HepG2 (cell line): ENCODE results near the gene TUT4. TPM values are rescaled to one million over a fixed set of nuclear protein-coding genes. Genes with fewer than 3 reads are reported as not detected.
A peak's percentile ranks its signal among the peaks of the same experiment; 100 is the strongest.

Experiments used
- CHCHD3 ChIP-seq: sonication (generic); formaldehyde crosslinking; IDR thresholded peaks from 2 replicates; pipeline ENCODE4 v1.8.0; 2022; ENCODE audit warnings: mild to moderate bottlenecking, missing genetic modification reagents, moderate library complexity
- GABPB1 ChIP-seq: IDR thresholded peaks from 2 replicates; pipeline ENCODE4 v1.6.1; 2016; ENCODE audit warnings: mild to moderate bottlenecking, missing genetic modification reagents, moderate library complexity, missing compliant biosample characterization
- HDAC1 ChIP-seq: sonication (generic); formaldehyde crosslinking; IDR thresholded peaks from 2 replicates; pipeline ENCODE4 v1.5.1; 2020; ENCODE audit warnings: mild to moderate bottlenecking, missing genetic modification reagents
- HMGXB4 ChIP-seq, 2 experiments: sonication (generic) in 1 of 2; formaldehyde crosslinking in 1 of 2; IDR thresholded peaks; 2 replicates each; pipeline versions ENCODE4 v1.4.0 to v1.6.1; 2018 to 2020; ENCODE audit warnings: missing genetic modification reagents in 2 of 2, borderline replicate concordance in 1 of 2, low read depth in 1 of 2, mild to moderate bottlenecking in 1 of 2, missing biosample characterization in 1 of 2
- HOXA7 ChIP-seq: sonication (generic); formaldehyde crosslinking; IDR thresholded peaks from 2 replicates; pipeline ENCODE4 v1.8.1; 2022; ENCODE audit warnings: mild to moderate bottlenecking, missing genetic modification reagents, moderate library complexity
- MED8 ChIP-seq: sonication (generic); formaldehyde crosslinking; IDR thresholded peaks from 2 replicates; pipeline ENCODE4 v1.8.1; 2023; ENCODE audit warnings: mild to moderate bottlenecking, missing genetic modification reagents; ENCODE audit not compliant: insufficient replicate concordance
- NCOA1 ChIP-seq: sonication (generic); formaldehyde crosslinking; IDR thresholded peaks from 2 replicates; pipeline ENCODE4 v1.9.0; 2021; ENCODE audit warnings: missing genetic modification reagents
- NR1H2 ChIP-seq: sonication (generic); formaldehyde crosslinking; IDR thresholded peaks from 2 replicates; pipeline ENCODE4 v1.8.1; 2022; ENCODE audit warnings: low read depth, missing genetic modification reagents, borderline replicate concordance
- PRDM4 ChIP-seq: sonication (generic); formaldehyde crosslinking; IDR thresholded peaks from 2 replicates; pipeline ENCODE4 v1.9.0; 2021; ENCODE audit warnings: missing genetic modification reagents, borderline replicate concordance
- SAFB2 ChIP-seq: sonication (generic); formaldehyde crosslinking; IDR thresholded peaks from 2 replicates; pipeline ENCODE4 v1.5.1; 2020; ENCODE audit warnings: missing genetic modification reagents, low read depth, mild to moderate bottlenecking, borderline replicate concordance
- SIN3B ChIP-seq: fragments of 150-350 bp; IDR thresholded peaks from 2 replicates; pipeline ENCODE4 v1.6.1; 2014; ENCODE audit warnings: low read length
- ZBTB7A ChIP-seq: sonication (generic); formaldehyde crosslinking; IDR thresholded peaks from 2 replicates; pipeline ENCODE4 v1.8.0; 2022; ENCODE audit warnings: mild to moderate bottlenecking, missing genetic modification reagents
- ZFP37 ChIP-seq: sonication (generic); formaldehyde crosslinking; IDR thresholded peaks from 2 replicates; pipeline ENCODE4 v1.4.0; 2020; ENCODE audit warnings: missing genetic modification reagents, borderline replicate concordance
- ZKSCAN1 ChIP-seq: fragments of 150-350 bp; IDR thresholded peaks from 2 replicates; pipeline ENCODE4 v1.6.1; 2014; ENCODE audit warnings: low read length
- ZNF253 ChIP-seq: sonication (generic); formaldehyde crosslinking; IDR thresholded peaks from 2 replicates; pipeline ENCODE4 v1.8.0; 2022; ENCODE audit warnings: mild to moderate bottlenecking, missing genetic modification reagents, borderline replicate concordance
- ZNF33A ChIP-seq: sonication (generic); formaldehyde crosslinking; IDR thresholded peaks from 2 replicates; pipeline ENCODE4 v1.5.1; 2020; ENCODE audit warnings: missing genetic modification reagents, mild to moderate bottlenecking, moderate library complexity, borderline replicate concordance
- ZNF446 ChIP-seq: sonication (generic); formaldehyde crosslinking; IDR thresholded peaks from 2 replicates; pipeline ENCODE4 v1.5.0; 2020; ENCODE audit warnings: mild to moderate bottlenecking, missing genetic modification reagents
- ZNF547 ChIP-seq: sonication (generic); formaldehyde crosslinking; IDR thresholded peaks from 2 replicates; pipeline ENCODE4 v1.5.1; 2020; ENCODE audit warnings: mild to moderate bottlenecking, missing genetic modification reagents
- ZNF746 ChIP-seq: sonication (generic); formaldehyde crosslinking; IDR thresholded peaks from 2 replicates; pipeline ENCODE4 v1.8.0; 2022; ENCODE audit warnings: mild to moderate bottlenecking, missing genetic modification reagents
- ZNF772 ChIP-seq: sonication (generic); formaldehyde crosslinking; IDR thresholded peaks from 2 replicates; pipeline ENCODE4 v1.5.0; 2020; ENCODE audit warnings: mild to moderate bottlenecking, missing genetic modification reagents
- ZNF883 ChIP-seq: sonication (generic); formaldehyde crosslinking; IDR thresholded peaks from 2 replicates; pipeline ENCODE4 v1.5.1; 2020; ENCODE audit warnings: mild to moderate bottlenecking, missing genetic modification reagents; ENCODE audit errors: not compliant biosample characterization
- ZXDC ChIP-seq: sonication (generic); formaldehyde crosslinking; IDR thresholded peaks from 2 replicates; pipeline ENCODE4 v1.5.0; 2020; ENCODE audit warnings: mild to moderate bottlenecking, missing genetic modification reagents
- polyA plus RNA-seq, 8 experiments: library from polyadenylated mRNA; depleted of rRNA in 3 of 8; stranded (reverse) in 7 of 8; unstranded in 1 of 8; fragments of >200 nt; fragmentation: Illumina TruSeq in 4 of 8; extraction: Trizol in 4 of 8; gene quantifications; 2 replicates each; pipeline versions ENCODE4 v1.2.1 to v1.2.3, GENCODE V29; 2011 to 2016; ENCODE audit warnings: low read depth in 4 of 8, missing spikeins in 1 of 8, mixed read lengths in 1 of 8; ENCODE audit not compliant: insufficient read depth in 1 of 8
- total RNA-seq, 5 experiments: library from RNA; depleted of rRNA; stranded (reverse); fragments of >200 nt; fragmentation: Illumina TruSeq; extraction: Trizol; gene quantifications; 2 replicates each; pipeline ENCODE4 v1.2.3, GENCODE V29; 2016; ENCODE audit warnings: low read depth in 1 of 5

The TUT4 gene
- total and polyA plus RNA-seq, 2 of the 13 experiments (the other 11 are each of a cell fraction or from before 2014, with no cell fraction given), result 44.7 to 53.5 TPM

- 0 out of 2 replicates have a peak, but pooled peaks have one; percentile 40 for TF ChIP-seq HOXA7
- peak; percentile 82 for TF ChIP-seq NCOA1 (CRISPR knock-in tag)
- TF ChIP-seq ZNF746 (CRISPR knock-in tag), result peak; percentile 89
- TF ChIP-seq CHCHD3 (CRISPR knock-in tag), result 0 out of 2 replicates have a peak, but pooled peaks have one; percentile 40
- TF ChIP-seq ZNF772 (CRISPR knock-in tag), result peak; percentile 63; the same call in 1 of the 2 replicates
- no peak for TF ChIP-seq ZNF446
- TF ChIP-seq ZNF883 (CRISPR knock-in tag), result peak; percentile 66
- no peak for TF ChIP-seq PRDM4
- TF ChIP-seq SIN3B, result no peak
- peak; percentile 21; the same call in 1 of the 2 replicates for TF ChIP-seq ZFP37 (CRISPR knock-in tag)
- TF ChIP-seq ZNF33A, result 0 out of 2 replicates have a peak, but pooled peaks have one; percentile 10
- no peak for TF ChIP-seq ZKSCAN1
- TF ChIP-seq ZBTB7A (CRISPR knock-in tag), result 0 out of 2 replicates have a peak, but pooled peaks have one; percentile 33
- peak; percentile 67; the same call in 1 of the 2 replicates for TF ChIP-seq GABPB1 (CRISPR knock-in tag)
- TF ChIP-seq HDAC1 (CRISPR knock-in tag), result peak; percentile 76; the same call in 1 of the 2 replicates
- peak; percentile 66 for TF ChIP-seq MED8 (CRISPR knock-in tag)
- peak; percentile 50; the same call in 1 of the 2 replicates for TF ChIP-seq ZXDC (CRISPR knock-in tag)
- TF ChIP-seq HMGXB4 (CRISPR knock-in tag; IDR thresholded peaks at IDR 0.05; ENCODE audit: borderline replicate concordance in 1 of 2, low read depth in 1 of 2), result peak; percentile 72
- 0 out of 2 replicates have a peak, but pooled peaks have one; percentile 26 for TF ChIP-seq ZNF253
- peak; percentile 46; the same call in 1 of the 2 replicates for TF ChIP-seq ZNF547 (CRISPR knock-in tag)
- TF ChIP-seq NR1H2 (CRISPR knock-in tag), result no peak
- 0 out of 2 replicates have a peak, but pooled peaks have one; percentile 54 for TF ChIP-seq SAFB2
These were observed at the start of gene TUT4 (continued) for GRCh38 chr1:52552505-52553361.
